DND-41 (cell line): ENCODE results near the gene RPRM.
A peak's percentile ranks its signal among the peaks of the same experiment; 100 is the strongest.

Experiments
- ATAC-seq: fragments of 200-7000 bp; cut with Tn5 transposase; 3 replicates; pipeline ENCODE4 v1.9.1; 2021; ENCODE audit warnings: low read depth; ENCODE audit not compliant: insufficient read depth
- DNase-seq: peaks from one replicate; pipeline ENCODE4 v3.0.0-alpha.2; 2020
- H2AFZ ChIP-seq: 2 replicates; pipeline ENCODE4 v1.6.0; 2012; ENCODE audit warnings: low read depth, low read length
- H3K27ac ChIP-seq: 2 replicates; pipeline ENCODE4 v1.5.1; 2012; ENCODE audit warnings: low read length, inconsistent platforms
- H3K27me3 ChIP-seq: fragments of 200-600 bp; sonication (generic); 2 replicates; pipeline ENCODE4 v1.6.0; 2012; ENCODE audit warnings: low read length, mild to moderate bottlenecking, inconsistent platforms; ENCODE audit not compliant: insufficient read depth, poor library complexity
- H3K36me3 ChIP-seq: 2 replicates; pipeline ENCODE4 v1.5.1; 2012; ENCODE audit warnings: low read length, inconsistent platforms; ENCODE audit not compliant: insufficient read depth
- H3K4me1 ChIP-seq: 2 replicates; pipeline ENCODE4 v1.5.1; 2012; ENCODE audit warnings: mild to moderate bottlenecking, low read length; ENCODE audit not compliant: insufficient read depth
- H3K4me2 ChIP-seq: 2 replicates; pipeline ENCODE4 v1.6.0; 2012; ENCODE audit warnings: mild to moderate bottlenecking, moderate library complexity, low read length, inconsistent platforms; ENCODE audit not compliant: insufficient read depth
- H3K4me3 ChIP-seq, 2 experiments: fragments of 200-600 bp in 1 of 2; shearing (Covaris generic) in 1 of 2; 2 replicates each; pipeline ENCODE4 v1.5.1; 2012 to 2016; ENCODE audit warnings: inconsistent platforms in 2 of 2, low read length in 2 of 2, mild to moderate bottlenecking in 2 of 2, low read depth in 1 of 2, moderate library complexity in 1 of 2
- H3K79me2 ChIP-seq: 2 replicates; pipeline ENCODE4 v1.6.0; 2012; ENCODE audit warnings: low read length, inconsistent platforms; ENCODE audit not compliant: insufficient read depth
- H3K9ac ChIP-seq: 2 replicates; pipeline ENCODE4 v1.6.0; 2012; ENCODE audit warnings: low read depth, mild to moderate bottlenecking, inconsistent platforms, low read length, moderate library complexity
- H3K9me3 ChIP-seq: 2 replicates; pipeline ENCODE4 v1.5.1; 2012; ENCODE audit warnings: low read length, moderate library complexity, mild to moderate bottlenecking, inconsistent platforms; ENCODE audit not compliant: insufficient read depth, severe bottlenecking
- H4K20me1 ChIP-seq: 2 replicates; pipeline ENCODE4 v1.6.0; 2012; ENCODE audit warnings: low read length; ENCODE audit not compliant: insufficient read depth
- EZH2 ChIP-seq: IDR thresholded peaks from 3 replicates; pipeline ENCODE4 v1.6.1; 2012; ENCODE audit warnings: borderline replicate concordance, low read depth, mild to moderate bottlenecking, moderate library complexity, low read length, inconsistent platforms; ENCODE audit not compliant: severe bottlenecking
- TF ChIP-seq, protein P1 (sequence below): IDR thresholded peaks from 2 replicates; pipeline ENCODE4 v1.5.1; 2012; ENCODE audit warnings: borderline replicate concordance, low read length, moderate library complexity, mild to moderate bottlenecking; ENCODE audit not compliant: poor library complexity, severe bottlenecking; ENCODE audit errors: extremely low read depth

RPRM gene

DNA sequence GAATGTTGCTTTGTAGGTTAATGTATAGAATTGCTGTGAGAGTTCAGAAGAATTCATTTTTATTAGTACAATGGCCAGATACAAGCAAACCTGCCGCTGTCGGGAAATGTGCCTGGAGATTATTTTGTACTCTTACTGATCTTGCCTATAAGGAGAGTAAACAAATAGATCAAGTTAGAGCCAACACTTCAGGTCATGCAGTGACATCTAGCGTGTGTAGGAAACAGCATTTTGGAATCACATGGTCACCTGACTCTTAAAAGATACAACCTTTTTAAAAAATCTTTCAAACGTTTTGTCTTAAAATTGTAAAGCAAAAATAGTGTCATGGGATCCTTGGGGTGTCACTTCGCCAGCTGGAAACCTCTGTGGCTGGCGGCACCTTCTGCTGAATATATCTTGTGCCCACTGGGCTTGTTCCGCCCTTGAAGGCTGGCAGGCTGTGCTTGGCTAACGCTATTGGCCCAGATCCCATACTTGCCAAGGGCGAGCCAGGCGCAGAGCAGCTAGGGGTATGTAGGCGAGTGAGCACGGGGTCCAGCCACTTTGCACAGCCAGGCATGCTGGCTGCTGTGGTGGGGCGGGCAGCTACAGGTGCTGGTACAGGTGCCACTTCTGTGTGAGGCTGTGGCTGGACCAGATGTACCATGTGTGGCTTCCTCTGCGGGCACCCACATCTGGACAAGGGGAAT, 19.5 kb upstream of the RPRM start:
- Histone ChIP-seq H3K79me2 (no peaks in the 10 kb centered on the region), H3K36me3 (no peaks in the 10 kb centered on the region), H3K9me3 (no peaks in the 10 kb centered on the region), H3K4me2 (no peak overlapping the region), H4K20me1 (no peaks in the 10 kb centered on the region), H3K27ac (no peak overlapping the region), H3K9ac (no peak overlapping the region), H3K4me1 (no peaks in the 10 kb centered on the region), H2AFZ (no peak overlapping the region), H3K27me3 (no peaks in the 10 kb centered on the region), H3K4me3 (no peak overlapping the region)
- no peak for ATAC-seq
- TF ChIP-seq, protein P1, sequence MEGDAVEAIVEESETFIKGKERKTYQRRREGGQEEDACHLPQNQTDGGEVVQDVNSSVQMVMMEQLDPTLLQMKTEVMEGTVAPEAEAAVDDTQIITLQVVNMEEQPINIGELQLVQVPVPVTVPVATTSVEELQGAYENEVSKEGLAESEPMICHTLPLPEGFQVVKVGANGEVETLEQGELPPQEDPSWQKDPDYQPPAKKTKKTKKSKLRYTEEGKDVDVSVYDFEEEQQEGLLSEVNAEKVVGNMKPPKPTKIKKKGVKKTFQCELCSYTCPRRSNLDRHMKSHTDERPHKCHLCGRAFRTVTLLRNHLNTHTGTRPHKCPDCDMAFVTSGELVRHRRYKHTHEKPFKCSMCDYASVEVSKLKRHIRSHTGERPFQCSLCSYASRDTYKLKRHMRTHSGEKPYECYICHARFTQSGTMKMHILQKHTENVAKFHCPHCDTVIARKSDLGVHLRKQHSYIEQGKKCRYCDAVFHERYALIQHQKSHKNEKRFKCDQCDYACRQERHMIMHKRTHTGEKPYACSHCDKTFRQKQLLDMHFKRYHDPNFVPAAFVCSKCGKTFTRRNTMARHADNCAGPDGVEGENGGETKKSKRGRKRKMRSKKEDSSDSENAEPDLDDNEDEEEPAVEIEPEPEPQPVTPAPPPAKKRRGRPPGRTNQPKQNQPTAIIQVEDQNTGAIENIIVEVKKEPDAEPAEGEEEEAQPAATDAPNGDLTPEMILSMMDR = no peak
- TF ChIP-seq EZH2 = no peak
- DNase-seq = no peak

DNA sequence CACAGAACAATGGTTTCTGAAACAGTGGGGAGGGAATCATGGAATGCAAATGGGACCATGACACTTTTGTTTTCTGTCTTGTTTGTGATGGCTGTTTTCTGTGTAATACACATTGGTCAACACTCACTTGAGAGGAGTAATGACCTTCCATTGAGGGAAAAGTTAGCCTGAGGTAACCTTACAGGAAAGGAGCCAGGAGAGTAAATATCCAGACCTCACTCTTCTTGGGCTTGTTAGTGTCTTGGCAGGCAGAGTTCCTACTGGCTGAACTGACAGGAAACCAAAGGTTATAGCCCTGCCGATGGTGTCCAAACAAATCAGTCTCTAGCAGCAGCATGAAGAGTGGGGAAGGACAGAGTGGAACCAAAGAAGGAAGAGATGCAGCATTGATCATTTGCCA, 17.2 kb upstream of the RPRM start:
- H3K4me3 ChIP-seq = no peak overlapping the region
- H3K36me3 ChIP-seq = no peaks in the 10 kb centered on the region
- DNase-seq = no peak

DNA sequence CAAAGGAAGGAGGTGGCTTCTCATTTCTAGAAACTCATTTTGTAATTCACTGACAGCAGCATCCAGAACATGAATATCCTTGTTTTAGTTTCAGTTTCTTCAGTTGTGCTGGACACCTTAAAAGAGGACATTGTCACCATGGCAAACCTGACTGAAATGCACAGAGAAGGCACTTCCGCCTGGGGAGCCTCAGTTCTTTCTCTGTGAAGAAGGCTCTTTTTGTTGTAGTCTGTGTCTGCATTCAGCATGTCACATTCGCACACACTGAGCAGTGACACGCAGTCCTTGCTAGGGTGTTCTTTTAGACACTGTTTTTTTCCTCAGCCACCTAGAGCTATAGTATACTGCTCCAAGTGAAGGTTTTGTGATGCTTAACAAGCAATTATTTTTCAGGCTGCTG, 9.5 kb upstream of the RPRM start:
- Histone ChIP-seq H3K79me2 (no peaks in the 10 kb centered on the region), H4K20me1 (no peaks in the 10 kb centered on the region), H3K9me3 (no peaks in the 10 kb centered on the region), H3K36me3 (no peaks in the 10 kb centered on the region), H3K27ac (no peak overlapping the region), H2AFZ (no peak overlapping the region), H3K27me3 (no peaks in the 10 kb centered on the region), H3K4me1 (no peaks in the 10 kb centered on the region), H3K4me2 (peak overlapping the region; percentile 15; the same call in 1 of the 2 replicates), H3K9ac (no peak overlapping the region), H3K4me3 (no peak overlapping the region; a peak in 1 of 4 replicates)
- no peak for TF ChIP-seq EZH2
- TF ChIP-seq, protein P1 = no peak
- 0 out of 3 replicates have a peak, but pooled peaks have one; percentile 29 for ATAC-seq
- DNase-seq = no peak

More for the DNA sequence above, 17.2 kb upstream of the RPRM start:
- Histone ChIP-seq H3K4me1 (no peaks in the 10 kb centered on the region), H3K9me3 (no peaks in the 10 kb centered on the region), H3K27ac (no peak overlapping the region), H3K4me2 (no peak overlapping the region), H3K9ac (no peak overlapping the region), H4K20me1 (no peaks in the 10 kb centered on the region), H3K27me3 (no peaks in the 10 kb centered on the region), H2AFZ (no peak overlapping the region), H3K79me2 (no peaks in the 10 kb centered on the region)
- TF ChIP-seq EZH2 = no peak
- TF ChIP-seq, protein P1 = no peak
- ATAC-seq = no peak

DNA sequence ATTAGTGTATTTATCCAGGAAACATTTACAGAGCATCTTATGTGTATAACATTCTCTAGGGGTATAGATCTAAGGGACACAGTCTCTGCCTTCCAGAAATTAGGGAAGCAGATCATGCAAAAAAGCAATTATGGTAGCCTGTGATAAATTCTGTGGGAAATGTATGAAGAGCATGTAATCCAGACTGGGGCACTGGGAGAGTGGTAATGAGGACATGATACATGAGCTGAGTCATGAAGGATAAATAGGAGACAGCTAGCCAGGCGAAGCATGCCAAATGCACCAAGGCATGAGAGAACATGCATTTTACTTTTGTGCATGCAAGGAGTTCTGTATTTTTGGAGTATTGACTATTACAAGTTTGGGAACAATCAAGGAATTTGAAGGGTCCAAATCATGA, 8.9 kb upstream of the RPRM start:
- no peak for TF ChIP-seq EZH2
- TF ChIP-seq, protein P1 = no peak
- no peak for DNase-seq
- ATAC-seq = no peak
- Histone ChIP-seq H3K27ac (no peak overlapping the region), H3K4me3 (no peak overlapping the region), H3K9me3 (no peaks in the 10 kb centered on the region), H3K9ac (no peak overlapping the region), H3K4me2 (no peak overlapping the region), H3K79me2 (no peaks in the 10 kb centered on the region), H3K36me3 (no peaks in the 10 kb centered on the region), H3K27me3 (no peaks in the 10 kb centered on the region), H4K20me1 (no peaks in the 10 kb centered on the region), H2AFZ (no peak overlapping the region), H3K4me1 (no peaks in the 10 kb centered on the region)
